Measurements from ENCODE around the gene SEC24B.

Gene SEC24B

DNA sequence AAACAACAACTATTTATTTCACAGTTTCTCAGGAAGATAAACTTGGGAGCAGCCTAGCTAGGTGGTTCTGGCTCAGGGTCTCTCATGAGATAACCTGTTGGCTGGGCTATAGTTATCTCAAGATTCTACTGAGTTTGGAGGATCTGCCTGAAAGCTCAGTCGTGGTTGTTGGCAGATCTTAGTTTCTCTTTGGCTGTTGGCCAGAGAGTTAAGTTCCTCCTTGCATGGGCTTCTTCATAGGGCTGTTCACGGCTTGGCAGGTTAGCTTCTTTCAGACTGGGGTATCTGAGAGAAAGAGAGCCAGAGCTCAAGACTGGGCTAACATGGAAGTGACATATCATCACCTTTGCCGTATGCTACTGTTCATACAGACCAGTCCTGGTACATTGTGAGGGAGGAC, 28.7 kb downstream of the SEC24B start:
- no peak overlapping the region for H3K4me3 ChIP-seq
- DNase-seq (ENCODE audit: low read depth, low spot score) = no peak
- no peak overlapping the region for H3K27ac ChIP-seq
- peaks cover 52% of the 10 kb centered on the region for H3K36me3 ChIP-seq (ENCODE audit: insufficient read depth, low read length)
- TF ChIP-seq EZH2 (IDR thresholded peaks at IDR 0.05) = no peak
- TF ChIP-seq FOXP2 (optimal IDR thresholded peaks at IDR 0.05; ENCODE audit: control extremely low read depth, extremely low read length, insufficient read depth) = no peak
- no peak for TF ChIP-seq POLR2AphosphoS5 (IDR thresholded peaks at IDR 0.05; ENCODE audit: borderline replicate concordance, low read depth, low read length)
- no peak overlapping the region for H3K9ac ChIP-seq (ENCODE audit: insufficient read length)
- no peaks in the 10 kb centered on the region for H3K9me3 ChIP-seq (ENCODE audit: low read depth, low read length)

DNA sequence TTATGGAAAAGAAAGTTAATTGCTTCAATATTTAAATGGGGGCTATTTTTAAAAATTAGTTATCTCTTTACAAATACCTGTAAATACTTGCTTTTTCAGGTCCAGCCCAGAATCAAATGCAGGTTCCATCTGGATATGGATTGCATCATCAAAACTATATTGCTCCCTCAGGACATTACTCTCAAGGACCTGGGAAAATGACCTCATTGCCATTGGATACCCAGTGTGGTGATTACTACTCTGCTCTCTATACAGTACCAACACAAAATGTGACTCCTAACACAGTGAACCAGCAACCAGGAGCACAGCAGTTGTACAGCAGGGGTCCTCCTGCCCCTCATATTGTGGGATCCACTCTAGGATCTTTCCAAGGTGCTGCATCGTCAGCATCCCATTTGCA, 29.2 kb downstream of the SEC24B start:
- peaks cover 50% of the 10 kb centered on the region for H3K36me3 ChIP-seq (ENCODE audit: insufficient read depth, low read length)

DNA sequence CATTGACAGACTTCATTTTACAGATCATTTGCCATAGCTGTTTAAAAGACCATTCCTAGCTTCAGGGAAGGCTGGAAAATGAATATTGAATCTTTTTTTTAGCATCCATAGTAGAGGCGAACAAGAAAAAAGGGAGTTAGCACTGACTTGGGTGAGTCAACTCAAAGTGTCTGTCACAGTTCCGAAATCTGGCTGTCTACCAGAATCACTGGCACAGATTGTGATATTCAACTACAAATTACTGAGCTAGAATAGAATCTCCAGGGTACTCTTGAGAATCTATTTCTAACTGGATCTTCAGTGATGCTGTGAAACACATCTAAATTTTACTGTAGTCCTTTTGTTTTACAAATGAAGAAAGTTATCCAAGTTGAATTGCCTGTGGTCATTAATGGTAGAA, 31.5 kb downstream of the SEC24B start:
- Histone ChIP-seq H3K9ac (ENCODE audit: insufficient read length) (no peak overlapping the region), H3K36me3 (ENCODE audit: insufficient read depth, low read length) (peaks cover 63% of the 10 kb centered on the region), H3K27ac (no peak overlapping the region), H3K4me3 (no peak overlapping the region), H3K9me3 (ENCODE audit: low read depth, low read length) (no peaks in the 10 kb centered on the region)
- DNase-seq (ENCODE audit: low read depth, low spot score) = no peak
- TF ChIP-seq POLR2AphosphoS5 (IDR thresholded peaks at IDR 0.05; ENCODE audit: borderline replicate concordance, low read depth, low read length) (no peak), FOXP2 (optimal IDR thresholded peaks at IDR 0.05; ENCODE audit: control extremely low read depth, extremely low read length, insufficient read depth) (no peak), EZH2 (IDR thresholded peaks at IDR 0.05) (no peak)

More for the DNA sequence above, 29.2 kb downstream of the SEC24B start:
- Histone ChIP-seq H3K27ac (no peak overlapping the region), H3K4me3 (no peak overlapping the region), H3K9ac (ENCODE audit: insufficient read length) (no peak overlapping the region), H3K9me3 (ENCODE audit: low read depth, low read length) (no peaks in the 10 kb centered on the region)
- no peak for DNase-seq (ENCODE audit: low read depth, low spot score)
- TF ChIP-seq EZH2 (IDR thresholded peaks at IDR 0.05) (no peak), POLR2AphosphoS5 (IDR thresholded peaks at IDR 0.05; ENCODE audit: borderline replicate concordance, low read depth, low read length) (no peak), FOXP2 (optimal IDR thresholded peaks at IDR 0.05; ENCODE audit: control extremely low read depth, extremely low read length, insufficient read depth) (no peak)

DNA sequence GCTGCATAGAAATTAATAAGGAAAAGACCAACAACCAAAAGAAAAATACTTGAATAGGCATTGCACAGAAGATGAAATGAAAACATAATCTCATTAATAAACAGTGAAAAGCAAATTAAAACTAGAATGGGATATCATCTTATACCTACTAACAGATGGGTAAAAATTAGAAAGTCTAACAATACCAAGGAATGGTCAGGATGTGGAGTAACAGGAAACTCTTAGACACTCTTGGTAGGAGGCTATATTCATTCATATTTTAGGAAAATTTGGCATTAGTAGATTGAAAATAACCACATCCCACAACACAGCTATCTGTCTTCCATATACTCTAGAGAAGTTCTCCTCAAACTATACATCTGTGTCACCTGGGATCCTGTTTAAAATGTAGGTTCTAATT, 36.3 kb downstream of the SEC24B start:
- Histone ChIP-seq H3K9ac (ENCODE audit: insufficient read length) (no peak overlapping the region), H3K4me3 (no peak overlapping the region), H3K36me3 (ENCODE audit: insufficient read depth, low read length) (peaks cover 67% of the 10 kb centered on the region), H3K9me3 (ENCODE audit: low read depth, low read length) (no peaks in the 10 kb centered on the region), H3K27ac (no peak overlapping the region)
- TF ChIP-seq FOXP2 (optimal IDR thresholded peaks at IDR 0.05; ENCODE audit: control extremely low read depth, extremely low read length, insufficient read depth) (no peak), POLR2AphosphoS5 (IDR thresholded peaks at IDR 0.05; ENCODE audit: borderline replicate concordance, low read depth, low read length) (no peak), EZH2 (IDR thresholded peaks at IDR 0.05) (no peak)
- DNase-seq (ENCODE audit: low read depth, low spot score) = no peak

GRCh38 chr4:109472343-109472761, 38.7 kb downstream of the SEC24B start:
- H3K36me3 ChIP-seq (ENCODE audit: insufficient read depth, low read length) = peaks cover 52% of the 10 kb centered on the region

GRCh38 chr4:109473824-109474223, 40.2 kb downstream of the SEC24B start:
- TF ChIP-seq FOXP2 (optimal IDR thresholded peaks at IDR 0.05; ENCODE audit: control extremely low read depth, extremely low read length, insufficient read depth) (no peak), EZH2 (IDR thresholded peaks at IDR 0.05) (no peak), POLR2AphosphoS5 (IDR thresholded peaks at IDR 0.05; ENCODE audit: borderline replicate concordance, low read depth, low read length) (no peak)
- no peak for DNase-seq (ENCODE audit: low read depth, low spot score)
- Histone ChIP-seq H3K9me3 (ENCODE audit: low read depth, low read length) (no peaks in the 10 kb centered on the region), H3K9ac (ENCODE audit: insufficient read length) (no peak overlapping the region), H3K27ac (no peak overlapping the region), H3K4me3 (no peak overlapping the region), H3K36me3 (ENCODE audit: insufficient read depth, low read length) (peaks cover 46% of the 10 kb centered on the region)

More at GRCh38 chr4:109472343-109472761, 38.7 kb downstream of the SEC24B start:
- DNase-seq (ENCODE audit: low read depth, low spot score) = no peak
- H3K27ac ChIP-seq = no peak overlapping the region
- TF ChIP-seq EZH2 (IDR thresholded peaks at IDR 0.05) = no peak
- TF ChIP-seq FOXP2 (optimal IDR thresholded peaks at IDR 0.05; ENCODE audit: control extremely low read depth, extremely low read length, insufficient read depth) = no peak
- TF ChIP-seq POLR2AphosphoS5 (IDR thresholded peaks at IDR 0.05; ENCODE audit: borderline replicate concordance, low read depth, low read length) = no peak
- no peak overlapping the region for H3K9ac ChIP-seq (ENCODE audit: insufficient read length)
- no peaks in the 10 kb centered on the region for H3K9me3 ChIP-seq (ENCODE audit: low read depth, low read length)
- no peak overlapping the region for H3K4me3 ChIP-seq

DNA sequence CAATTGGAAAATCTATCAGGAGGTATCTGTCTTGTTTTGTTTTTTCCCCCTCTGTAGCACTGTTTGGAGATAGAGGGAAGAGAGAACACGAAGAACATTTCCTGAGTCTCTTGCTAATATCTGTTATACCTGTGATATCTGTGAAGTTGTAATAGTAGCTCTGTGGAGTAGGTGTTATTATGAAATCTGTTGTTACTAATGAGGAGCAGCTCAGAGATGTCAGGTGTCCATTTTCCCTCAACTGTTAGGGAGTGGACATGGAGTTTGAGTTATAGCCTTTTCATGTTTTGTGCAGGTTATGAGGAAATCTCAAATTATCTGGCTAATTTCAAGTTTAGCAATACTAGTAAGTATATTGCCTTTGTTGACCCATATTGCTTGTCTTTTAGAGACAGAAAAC, 52.4 kb downstream of the SEC24B start:
- Histone ChIP-seq H3K27ac (no peak overlapping the region), H3K9ac (ENCODE audit: insufficient read length) (no peak overlapping the region), H3K4me3 (no peak overlapping the region), H3K36me3 (ENCODE audit: insufficient read depth, low read length) (peaks cover 25% of the 10 kb centered on the region), H3K9me3 (ENCODE audit: low read depth, low read length) (no peaks in the 10 kb centered on the region)
- TF ChIP-seq FOXP2 (optimal IDR thresholded peaks at IDR 0.05; ENCODE audit: control extremely low read depth, extremely low read length, insufficient read depth) (no peak), EZH2 (IDR thresholded peaks at IDR 0.05) (no peak), POLR2AphosphoS5 (IDR thresholded peaks at IDR 0.05; ENCODE audit: borderline replicate concordance, low read depth, low read length) (no peak)
- no peak for DNase-seq (ENCODE audit: low read depth, low spot score)

DNA sequence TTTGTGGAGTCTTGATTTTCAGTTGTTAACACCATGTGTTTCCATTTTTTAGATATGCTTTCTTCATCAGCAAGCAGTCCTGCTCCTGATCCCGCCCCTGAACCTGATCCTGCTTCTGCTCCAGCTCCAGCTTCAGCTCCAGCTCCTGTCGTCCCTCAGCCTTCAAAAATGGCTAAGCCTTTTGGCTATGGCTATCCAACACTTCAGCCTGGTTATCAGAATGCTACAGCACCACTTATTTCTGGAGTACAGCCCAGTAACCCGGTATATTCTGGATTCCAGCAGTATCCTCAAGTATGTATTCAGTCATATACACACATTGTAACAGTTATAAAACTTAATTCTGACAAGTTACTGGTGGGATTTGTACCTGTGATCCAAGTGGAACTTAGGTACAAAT, 60.9 kb downstream of the SEC24B start:
- Histone ChIP-seq H3K36me3 (ENCODE audit: insufficient read depth, low read length) (peaks cover 69% of the 10 kb centered on the region), H3K9me3 (ENCODE audit: low read depth, low read length) (no peaks in the 10 kb centered on the region), H3K9ac (ENCODE audit: insufficient read length) (no peak overlapping the region), H3K4me3 (no peak overlapping the region), H3K27ac (no peak overlapping the region)
- DNase-seq (ENCODE audit: low read depth, low spot score) = no peak
- TF ChIP-seq FOXP2 (optimal IDR thresholded peaks at IDR 0.05; ENCODE audit: control extremely low read depth, extremely low read length, insufficient read depth) = no peak
- no peak for TF ChIP-seq POLR2AphosphoS5 (IDR thresholded peaks at IDR 0.05; ENCODE audit: borderline replicate concordance, low read depth, low read length)
- TF ChIP-seq EZH2 (IDR thresholded peaks at IDR 0.05) = no peak

DNA sequence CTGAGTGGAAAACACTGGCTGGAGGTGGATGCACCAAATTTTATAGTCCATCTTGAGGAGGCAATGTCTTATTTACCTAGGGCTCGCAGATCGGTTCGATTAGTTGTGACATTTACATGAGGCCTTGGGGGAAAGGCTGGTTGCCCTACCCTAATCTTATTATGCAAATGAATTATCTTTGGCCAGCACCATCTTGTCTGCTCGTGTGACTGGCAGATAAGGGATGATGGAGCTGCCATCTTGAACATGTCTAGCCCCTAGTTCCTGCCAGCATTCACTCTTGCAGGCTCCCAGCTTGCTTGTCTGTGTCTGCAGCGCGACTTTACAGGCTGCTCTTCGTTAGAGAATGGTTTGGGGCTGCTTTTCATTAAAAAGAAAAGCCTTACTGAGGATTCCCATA, 61.9 kb downstream of the SEC24B start:
- Histone ChIP-seq H3K27ac (no peak overlapping the region), H3K4me3 (no peak overlapping the region), H3K9ac (ENCODE audit: insufficient read length) (no peak overlapping the region), H3K36me3 (ENCODE audit: insufficient read depth, low read length) (peaks cover 74% of the 10 kb centered on the region), H3K9me3 (ENCODE audit: low read depth, low read length) (no peaks in the 10 kb centered on the region)
- TF ChIP-seq POLR2AphosphoS5 (IDR thresholded peaks at IDR 0.05; ENCODE audit: borderline replicate concordance, low read depth, low read length) = no peak
- no peak for TF ChIP-seq EZH2 (IDR thresholded peaks at IDR 0.05)
- TF ChIP-seq FOXP2 (optimal IDR thresholded peaks at IDR 0.05; ENCODE audit: control extremely low read depth, extremely low read length, insufficient read depth) = no peak
- DNase-seq (ENCODE audit: low read depth, low spot score) = no peak
